Parathyroid adenoma (tissue), 2 donors: ENCODE results near the gene KCNG2.

Source experiments
- H2AFZ ChIP-seq: fragments of 300-600 bp; sonication (generic); one replicate; pipeline ENCODE4 v1.7.0; 2017; ENCODE audit warnings: antibody characterized with exemption, mild to moderate bottlenecking
- H3K27ac ChIP-seq: fragments of 300-600 bp; sonication (generic); one replicate; pipeline ENCODE4 v1.7.0; 2017
- H3K27me3 ChIP-seq: fragments of 300-600 bp; sonication (generic); one replicate; pipeline ENCODE4 v1.7.0; 2017; ENCODE audit warnings: low read length; ENCODE audit not compliant: control insufficient read depth, insufficient read depth
- H3K36me3 ChIP-seq: fragments of 300-600 bp; sonication (generic); one replicate; pipeline ENCODE4 v1.7.0; 2017; ENCODE audit warnings: low read length; ENCODE audit not compliant: control insufficient read depth, insufficient read depth
- H3K4me1 ChIP-seq: fragments of 300-600 bp; sonication (generic); one replicate; pipeline ENCODE4 v1.7.0; 2017; ENCODE audit warnings: control low read depth
- H3K4me2 ChIP-seq: fragments of 300-600 bp; sonication (generic); one replicate; pipeline ENCODE4 v1.7.0; 2017; ENCODE audit warnings: low read length
- H3K4me3 ChIP-seq: fragments of 300-600 bp; sonication (generic); one replicate; pipeline ENCODE4 v1.7.0; 2017; ENCODE audit warnings: low read depth, low read length
- H3K79me2 ChIP-seq: fragments of 300-600 bp; sonication (generic); one replicate; pipeline ENCODE4 v1.7.0; 2017; ENCODE audit warnings: control low read depth
- H3K9ac ChIP-seq: fragments of 300-600 bp; sonication (generic); one replicate; pipeline ENCODE4 v1.7.0; 2017; ENCODE audit warnings: mild to moderate bottlenecking
- H3K9me3 ChIP-seq: fragments of 300-600 bp; sonication (generic); one replicate; pipeline ENCODE4 v1.7.0; 2017; ENCODE audit warnings: low read length; ENCODE audit not compliant: control insufficient read depth
- TF ChIP-seq, protein P1 (sequence below): fragments of 300-600 bp; sonication (generic); IDR thresholded peaks from one replicate; pipeline ENCODE4 v1.7.0; 2017; ENCODE audit warnings: antibody characterized with exemption, mild to moderate bottlenecking
- donor health status: primary hyperparathyroidism.

KCNG2 gene

DNA sequence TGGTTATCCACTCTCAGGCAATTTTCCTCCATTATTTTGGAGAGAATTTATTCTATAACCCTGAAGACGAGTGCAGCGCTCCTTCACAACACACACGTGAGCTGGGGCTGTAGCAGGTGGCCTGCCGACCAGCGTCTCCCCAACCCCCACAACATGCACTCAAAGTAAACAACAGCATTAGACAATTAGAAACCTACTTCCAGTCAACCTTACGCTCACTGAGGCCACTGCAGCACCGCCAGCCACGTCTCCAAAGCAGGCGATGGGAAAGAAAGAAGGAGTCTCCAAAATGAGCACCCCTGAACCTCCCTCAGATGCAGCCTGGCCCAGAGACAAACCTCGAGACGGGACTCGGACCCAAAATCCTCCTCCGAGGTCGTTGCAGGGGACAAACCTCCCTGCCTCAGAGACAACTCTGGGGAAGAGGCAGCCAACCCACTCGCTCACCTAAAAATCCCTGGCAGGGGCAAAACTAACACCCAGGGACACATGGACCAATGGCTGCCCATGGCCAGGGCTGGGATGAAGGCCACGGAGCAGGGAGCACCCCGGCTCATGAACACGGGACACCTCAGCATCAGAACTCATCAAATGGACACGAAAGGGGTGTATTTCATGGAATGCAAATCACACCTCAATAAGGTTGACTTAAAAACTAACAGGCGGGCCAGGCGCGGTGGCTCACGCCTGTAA lies 151.1 kb downstream of the KCNG2 start:
- H3K4me2 ChIP-seq, result no peak overlapping the region
- TF ChIP-seq, protein P1, sequence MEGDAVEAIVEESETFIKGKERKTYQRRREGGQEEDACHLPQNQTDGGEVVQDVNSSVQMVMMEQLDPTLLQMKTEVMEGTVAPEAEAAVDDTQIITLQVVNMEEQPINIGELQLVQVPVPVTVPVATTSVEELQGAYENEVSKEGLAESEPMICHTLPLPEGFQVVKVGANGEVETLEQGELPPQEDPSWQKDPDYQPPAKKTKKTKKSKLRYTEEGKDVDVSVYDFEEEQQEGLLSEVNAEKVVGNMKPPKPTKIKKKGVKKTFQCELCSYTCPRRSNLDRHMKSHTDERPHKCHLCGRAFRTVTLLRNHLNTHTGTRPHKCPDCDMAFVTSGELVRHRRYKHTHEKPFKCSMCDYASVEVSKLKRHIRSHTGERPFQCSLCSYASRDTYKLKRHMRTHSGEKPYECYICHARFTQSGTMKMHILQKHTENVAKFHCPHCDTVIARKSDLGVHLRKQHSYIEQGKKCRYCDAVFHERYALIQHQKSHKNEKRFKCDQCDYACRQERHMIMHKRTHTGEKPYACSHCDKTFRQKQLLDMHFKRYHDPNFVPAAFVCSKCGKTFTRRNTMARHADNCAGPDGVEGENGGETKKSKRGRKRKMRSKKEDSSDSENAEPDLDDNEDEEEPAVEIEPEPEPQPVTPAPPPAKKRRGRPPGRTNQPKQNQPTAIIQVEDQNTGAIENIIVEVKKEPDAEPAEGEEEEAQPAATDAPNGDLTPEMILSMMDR, result no peak
- no peaks in the 10 kb centered on the region for H3K9me3 ChIP-seq
- H3K36me3 ChIP-seq, result no peaks in the 10 kb centered on the region
- H3K4me1 ChIP-seq, result peaks cover 11% of the 10 kb centered on the region
- H3K4me3 ChIP-seq, result no peak overlapping the region
- H3K79me2 ChIP-seq, result peaks cover 62% of the 10 kb centered on the region
- no peaks in the 10 kb centered on the region for H3K27me3 ChIP-seq
- no peak overlapping the region for H3K9ac ChIP-seq
- H2AFZ ChIP-seq, result no peak overlapping the region
- H3K27ac ChIP-seq, result no peak overlapping the region
